Activated CD4-positive, alpha-beta memory T cell treated with anti-CD3 and anti-CD28 coated beads, Interleukin-2, amount 10 ng/mL, durations not matched to agents 7 days and 5 days (primary cell): ENCODE results near the gene SLC1A4. TPM values are rescaled to one million over a fixed set of nuclear protein-coding genes. Genes with fewer than 3 reads are reported as not detected.

Experiments
- CTCF ChIA-PET: fragments of 350-600 bp; sonication (Branson Sonifier 250); formaldehyde crosslinking; loops from one replicate; lab custom pipeline; 2021; ENCODE audit warnings: antibody characterized with exemption, inconsistent platforms; lab: Charles Lee
- POLR2A ChIA-PET: fragments of 350-600 bp; sonication (Branson Sonifier 250); formaldehyde crosslinking; loops from one replicate; lab custom pipeline; 2021; ENCODE audit warnings: antibody characterized with exemption; lab: Charles Lee
- DNase-seq: peaks from one replicate; pipeline ENCODE4 v3.0.0-alpha.2; 2020
- H3K27ac Mint-ChIP-seq: one replicate; pipeline ENCODE4 v1.8.0; 2021; ENCODE audit warnings: mild to moderate bottlenecking, mixed read lengths
- H3K27me3 Mint-ChIP-seq: one replicate; pipeline ENCODE4 v1.8.0; 2021; ENCODE audit warnings: mixed read lengths
- H3K36me3 Mint-ChIP-seq: one replicate; pipeline ENCODE4 v1.8.0; 2021; ENCODE audit warnings: low read depth, mixed read lengths
- H3K4me1 Mint-ChIP-seq: one replicate; pipeline ENCODE4 v1.8.0; 2021; ENCODE audit warnings: mixed read lengths
- H3K4me3 Mint-ChIP-seq: one replicate; pipeline ENCODE4 v1.8.0; 2021; ENCODE audit warnings: mild to moderate bottlenecking, mixed read lengths
- H3K9me3 Mint-ChIP-seq: one replicate; pipeline ENCODE4 v1.8.0; 2021; ENCODE audit warnings: mixed read lengths
- total RNA-seq, 2 experiments: library from RNA; stranded (reverse); gene quantifications; one replicate each; pipeline ENCODE4 v1.2.3, GENCODE V29; 2021

The SLC1A4 gene
- total RNA-seq, 2 experiments from 2014 or later = 75.1 to 79.7 TPM

DNA sequence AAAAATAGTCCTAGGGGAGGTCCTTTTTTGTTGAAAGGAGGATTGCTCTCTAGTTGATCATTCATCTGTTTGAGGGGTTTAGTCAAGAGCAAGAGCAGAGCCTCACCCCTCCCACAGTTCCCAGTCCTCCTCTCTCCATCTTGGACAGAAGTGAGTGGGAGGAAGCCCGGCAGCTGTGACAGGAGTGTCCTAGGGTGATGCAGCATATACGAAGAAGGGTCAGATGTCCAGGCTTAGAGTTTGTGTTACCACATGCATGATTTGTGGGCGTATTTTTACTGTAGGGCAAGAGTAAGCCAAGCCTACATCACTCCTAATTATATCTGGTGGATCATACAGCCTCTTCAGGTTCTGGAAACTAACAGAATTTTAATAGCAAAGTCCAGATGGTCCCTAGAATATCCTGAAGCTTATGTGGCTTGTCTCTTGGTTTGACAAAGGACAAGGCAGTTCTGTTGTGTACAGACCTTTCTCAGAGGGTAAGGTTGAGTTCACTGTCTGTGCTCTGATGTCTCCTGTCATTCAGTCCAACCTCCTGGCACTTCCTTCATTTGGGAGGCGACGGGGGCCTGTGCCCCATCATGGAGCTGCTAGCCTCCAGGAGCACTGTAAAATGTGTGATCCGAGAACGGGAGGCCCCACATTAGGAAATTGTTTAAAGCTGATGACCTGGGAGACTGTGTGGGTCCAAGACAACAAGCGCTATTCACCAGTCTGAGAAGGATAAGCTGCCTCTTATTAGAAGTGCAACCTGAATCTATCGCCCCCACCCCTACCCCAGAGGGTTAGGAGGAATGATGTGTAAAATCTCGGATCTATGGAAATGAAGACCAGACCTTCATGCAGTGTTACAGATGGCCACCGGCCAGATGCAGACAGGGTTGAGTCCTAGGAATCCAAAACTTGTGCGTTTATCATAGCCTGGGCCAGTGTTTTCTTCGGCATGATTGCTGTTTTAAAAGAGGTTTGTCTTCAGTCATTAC, 73.9 kb downstream of the SLC1A4 start:
- ChIA-PET POLR2A (no interaction called here), CTCF (interaction anchor here (0.6 to 4.0 kb wide), 14 partner anchors 8 to 1191 kb away, joined by 3 to 82 read pairs (median 14); partner anchors contain the start of genes ACTR2, CEP68 and RAB1A)
- no peaks in the 10 kb centered on the region for H3K36me3 Mint-ChIP-seq
- H3K4me1 Mint-ChIP-seq = peaks cover 40% of the 10 kb centered on the region
- no peak overlapping the region for H3K4me3 Mint-ChIP-seq
- no peaks in the 10 kb centered on the region for H3K27me3 Mint-ChIP-seq
- no peak overlapping the region for H3K27ac Mint-ChIP-seq
- no peak for DNase-seq
- H3K9me3 Mint-ChIP-seq = no peaks in the 10 kb centered on the region

- H3K36me3 Mint-ChIP-seq = peaks cover 2% of the 10 kb centered on the region
- no peak overlapping the region for H3K4me3 Mint-ChIP-seq
- no peaks in the 10 kb centered on the region for H3K27me3 Mint-ChIP-seq
- H3K9me3 Mint-ChIP-seq = no peaks in the 10 kb centered on the region
- peak overlapping the region; percentile 76 for H3K27ac Mint-ChIP-seq
- ChIA-PET CTCF (interaction anchor here (0.6 to 4.0 kb wide), 49 partner anchors 10 to 510 kb away, joined by 3 to 82 read pairs (median 5); partner anchors contain the start of genes ACTR2, CEP68 and RAB1A), POLR2A (interaction anchor here (0.7 to 4.7 kb wide), 10 partner anchors 8 to 234 kb away, joined by 3 to 33 read pairs (median 6); partner anchors contain the start of genes ACTR2, CEP68 and RAB1A)
- H3K4me1 Mint-ChIP-seq = peaks cover 35% of the 10 kb centered on the region
- peak; percentile 62 for DNase-seq
Observed at GRCh38 chr2:65064728-65065552, 75.7 kb downstream of the SLC1A4 start.

- Mint-ChIP-seq H3K4me3 (no peak overlapping the region), H3K4me1 (peaks cover 48% of the 10 kb centered on the region), H3K36me3 (peaks cover 14% of the 10 kb centered on the region), H3K27ac (peak overlapping the region; percentile 33), H3K27me3 (no peaks in the 10 kb centered on the region), H3K9me3 (no peaks in the 10 kb centered on the region)
- DNase-seq = no peak
- POLR2A ChIA-PET = interaction anchor here (1.5 to 4.7 kb wide), 3 partner anchors 11 to 159 kb away, joined by 8 to 33 read pairs (median 13); partner anchors contain the start of genes ACTR2, CEP68 and RAB1A
- CTCF ChIA-PET = interaction anchor here (0.5 to 4.1 kb wide), 6 partner anchors 25 to 504 kb away, joined by 3 to 15 read pairs (median 4); partner anchors contain the start of gene RAB1A
Observed at GRCh38 chr2:65067806-65068553, 78.8 kb downstream of the SLC1A4 start.

- no peak overlapping the region for H3K27ac Mint-ChIP-seq
- no peak overlapping the region for H3K4me3 Mint-ChIP-seq
- peaks cover 40% of the 10 kb centered on the region for H3K4me1 Mint-ChIP-seq
- ChIA-PET POLR2A (interaction anchor here (1.8 to 3.4 kb wide), 2 partner anchors 60 to 100 kb away, joined by 4 to 13 read pairs; partner anchors contain the start of gene RAB1A), CTCF (interaction anchor here (1.0 to 4.1 kb wide), 2 partner anchors 100 to 117 kb away, joined by 3 to 15 read pairs; no protein-coding TSS in a partner anchor)
- H3K27me3 Mint-ChIP-seq = no peaks in the 10 kb centered on the region
- no peaks in the 10 kb centered on the region for H3K9me3 Mint-ChIP-seq
- H3K36me3 Mint-ChIP-seq = peaks cover 23% of the 10 kb centered on the region
- DNase-seq = no peak
Observed at GRCh38 chr2:65069439-65069824, 80.2 kb downstream of the SLC1A4 start.

- H3K4me3 Mint-ChIP-seq = no peak overlapping the region
- peak overlapping the region; percentile 44 for H3K27ac Mint-ChIP-seq
- H3K4me1 Mint-ChIP-seq = peaks cover 32% of the 10 kb centered on the region
- ChIA-PET POLR2A (interaction anchor here (0.9 to 3.4 kb wide), 6 partner anchors 15 to 157 kb away, joined by 3 to 13 read pairs (median 4); partner anchors contain the start of genes ACTR2, CEP68 and RAB1A), CTCF (interaction anchor here (1.0 to 4.1 kb wide), 3 partner anchors 88 to 116 kb away, joined by 3 to 15 read pairs (median 4); no protein-coding TSS in a partner anchor)
- no peaks in the 10 kb centered on the region for H3K27me3 Mint-ChIP-seq
- peaks cover 23% of the 10 kb centered on the region for H3K36me3 Mint-ChIP-seq
- DNase-seq = no peak
- no peaks in the 10 kb centered on the region for H3K9me3 Mint-ChIP-seq
Observed at GRCh38 chr2:65070172-65070830, 81.1 kb downstream of the SLC1A4 start.

DNA sequence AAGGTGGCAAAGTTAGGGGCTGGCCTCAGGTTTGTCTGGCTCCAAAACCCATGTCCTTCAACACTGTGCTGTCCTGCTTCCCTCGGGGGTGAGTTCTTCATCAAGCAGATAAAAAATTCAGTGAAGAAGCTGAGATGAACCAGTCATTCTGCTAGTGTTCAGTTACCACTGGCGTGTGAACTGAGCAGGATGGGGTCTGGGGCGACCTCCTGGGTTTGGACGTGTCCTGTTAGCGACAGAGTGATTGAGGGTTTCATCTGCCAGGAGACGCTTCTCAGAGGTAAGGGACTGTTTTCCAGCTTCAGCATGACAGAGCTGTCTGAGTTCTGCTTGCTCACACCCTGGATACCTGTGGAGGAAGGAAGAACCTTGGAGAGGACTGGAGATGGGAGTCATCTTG, 81.7 kb downstream of the SLC1A4 start:
- Mint-ChIP-seq H3K4me1 (peaks cover 28% of the 10 kb centered on the region), H3K27me3 (no peaks in the 10 kb centered on the region), H3K36me3 (peaks cover 23% of the 10 kb centered on the region), H3K27ac (no peak overlapping the region), H3K4me3 (no peak overlapping the region), H3K9me3 (no peaks in the 10 kb centered on the region)
- ChIA-PET CTCF (interaction anchor here (0.7 to 4.1 kb wide), 4 partner anchors 88 to 100 kb away, joined by 4 to 15 read pairs (median 6); no protein-coding TSS in a partner anchor), POLR2A (interaction anchor here (0.9 to 1.8 kb wide), 5 partner anchors 11 to 157 kb away, joined by 3 to 7 read pairs (median 3); partner anchors contain the start of genes ACTR2, CEP68 and RAB1A)
- no peak for DNase-seq

- CTCF ChIA-PET = interaction anchor here (0.7 to 2.2 kb wide), 3 partner anchors 87 to 99 kb away, joined by 4 to 8 read pairs (median 4); no protein-coding TSS in a partner anchor
- peaks cover 23% of the 10 kb centered on the region for H3K36me3 Mint-ChIP-seq
- H3K4me3 Mint-ChIP-seq = no peak overlapping the region
- peaks cover 27% of the 10 kb centered on the region for H3K4me1 Mint-ChIP-seq
- no peaks in the 10 kb centered on the region for H3K27me3 Mint-ChIP-seq
- H3K27ac Mint-ChIP-seq = no peak overlapping the region
- POLR2A ChIA-PET = interaction anchor here (1.1 to 1.8 kb wide), 3 partner anchors 12 to 58 kb away, joined by 3 to 7 read pairs (median 3); partner anchors contain the start of genes CEP68 and RAB1A
- DNase-seq = no peak
- no peaks in the 10 kb centered on the region for H3K9me3 Mint-ChIP-seq
Observed at GRCh38 chr2:65071499-65072180, 82.4 kb downstream of the SLC1A4 start.

DNA sequence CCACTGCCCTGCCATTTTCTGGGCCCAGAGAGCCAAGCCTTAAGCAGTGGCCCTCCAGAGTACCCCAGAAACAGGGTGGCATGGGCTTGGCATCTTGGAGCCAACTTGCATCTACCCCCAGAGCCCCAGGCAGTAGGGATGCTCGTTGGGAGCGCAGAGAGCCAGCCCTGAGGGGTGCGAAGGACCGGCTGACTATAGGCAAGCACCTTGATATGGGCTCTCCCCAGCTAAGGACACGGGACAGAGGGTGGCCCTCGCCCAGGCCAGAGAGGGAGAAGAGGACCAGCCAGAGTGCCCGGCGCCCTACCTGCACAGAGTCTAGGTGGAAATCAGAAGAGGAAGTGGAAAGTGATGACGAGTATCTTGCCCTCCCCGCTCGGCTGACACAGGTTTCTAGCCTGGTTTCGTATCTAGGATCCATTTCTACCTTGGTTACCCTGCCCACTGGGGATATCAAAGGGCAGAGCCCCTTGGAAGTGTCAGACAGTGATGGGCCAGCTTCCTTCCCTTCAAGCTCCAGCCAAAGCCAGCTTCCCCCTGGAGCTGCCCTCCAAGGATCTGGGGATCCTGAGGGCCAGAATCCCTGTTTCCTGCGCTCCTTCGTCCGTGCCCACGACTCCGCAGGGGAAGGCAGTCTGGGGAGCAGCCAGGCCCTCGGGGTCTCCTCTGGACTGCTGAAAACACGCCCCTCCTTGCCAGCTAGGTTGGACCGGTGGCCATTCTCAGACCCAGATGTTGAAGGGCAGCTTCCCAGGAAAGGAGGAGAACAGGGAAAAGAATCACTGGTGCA, 83.2 kb downstream of the SLC1A4 start:
- no peaks in the 10 kb centered on the region for H3K9me3 Mint-ChIP-seq
- peaks cover 26% of the 10 kb centered on the region for H3K4me1 Mint-ChIP-seq
- H3K4me3 Mint-ChIP-seq = no peak overlapping the region
- CTCF ChIA-PET = interaction anchor here (1.9 to 3.9 kb wide), 3 partner anchors 8 to 97 kb away, joined by 4 to 18 read pairs (median 8); no protein-coding TSS in a partner anchor
- POLR2A ChIA-PET = no interaction called here
- H3K27ac Mint-ChIP-seq = no peak overlapping the region
- no peaks in the 10 kb centered on the region for H3K27me3 Mint-ChIP-seq
- no peak for DNase-seq
- H3K36me3 Mint-ChIP-seq = peaks cover 25% of the 10 kb centered on the region
